NT2/D1 (cell line): Measurements from ENCODE around the gene PKLR.

Source experiments
- SUZ12 ChIP-seq: IDR thresholded peaks from 2 replicates; pipeline ENCODE4 v1.6.1; 2011; ENCODE audit not compliant: insufficient read length, insufficient read depth; ENCODE audit errors: extremely low read depth
- YY1 ChIP-seq: IDR thresholded peaks from 2 replicates; pipeline ENCODE4 v1.6.1; 2011; ENCODE audit not compliant: insufficient read length, insufficient read depth
- ZNF274 ChIP-seq: IDR thresholded peaks from 2 replicates; pipeline ENCODE4 v1.6.1; 2011; ENCODE audit warnings: mild to moderate bottlenecking, low read depth, low read length

DNA sequence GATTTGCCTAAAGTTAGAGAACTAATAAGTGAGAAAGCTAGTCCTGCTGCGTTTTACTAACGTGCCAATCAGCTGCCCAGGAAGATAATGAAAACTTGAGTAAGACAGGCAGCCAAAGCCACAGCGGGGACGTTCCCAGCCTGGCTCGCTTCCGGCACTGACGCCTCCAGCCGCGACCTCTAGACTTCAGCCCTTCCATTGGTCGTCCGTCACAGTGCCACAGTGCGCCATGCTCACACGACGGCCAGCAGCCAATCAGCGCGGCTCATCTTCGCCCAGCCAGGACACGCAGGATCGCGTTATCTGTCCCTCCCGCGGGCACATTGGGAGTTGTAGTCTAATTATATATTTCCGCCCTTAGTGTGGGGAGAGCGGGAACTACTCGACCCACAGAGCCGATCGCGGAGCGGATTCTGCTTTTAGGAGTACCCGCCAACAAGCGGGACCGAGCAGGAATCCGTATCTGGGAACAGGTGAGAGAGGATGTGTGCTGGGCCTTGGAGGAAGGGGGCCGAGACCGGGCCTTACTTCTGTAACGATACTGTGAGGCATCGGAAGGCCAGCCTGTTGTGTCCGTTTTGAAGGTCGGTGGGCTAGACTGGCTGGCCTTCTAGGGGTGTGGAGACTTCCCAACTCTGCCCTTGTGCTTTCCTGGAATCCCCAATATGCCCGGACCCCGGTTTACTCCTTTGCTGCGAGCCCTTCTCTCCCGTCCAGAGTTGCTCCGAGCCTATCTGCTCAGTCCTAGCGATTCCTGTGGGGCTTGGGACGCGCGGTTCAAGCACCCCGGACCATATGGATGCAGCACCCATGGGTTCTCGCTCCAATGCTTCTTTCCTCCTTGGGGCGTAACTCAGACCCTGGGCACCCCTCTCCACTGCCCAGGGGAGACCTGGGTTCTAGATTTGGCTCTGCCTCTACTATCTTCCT lies 7.5 kb upstream of the PKLR start, which contains the start of gene FDPS:
- TF ChIP-seq SUZ12, result no peak
- TF ChIP-seq YY1, result peak; percentile 3
- TF ChIP-seq ZNF274, result no peak
